Small intestine (tissue), 7 donors: ENCODE results near the gene TIMMDC1. TPM values are rescaled to one million over a fixed set of nuclear protein-coding genes. Genes with fewer than 3 reads are reported as not detected.

Experiments used
- DNase-seq, 2 donors: peaks; one replicate each; pipeline versions ENCODE4 v3.0.0 to v3.0.0-alpha.2; 2013
- FAIRE-seq: peaks from 2 replicates; lab custom pipeline; 2012; peaks lifted over from hg19 to GRCh38; lab: Jason Lieb, UNC
- H3K27ac ChIP-seq, 3 donors: one replicate each; pipeline ENCODE4 v1.5.1; 2013; ENCODE audit warnings: low read length in 2 of 3, mild to moderate bottlenecking in 2 of 3, control low read depth in 1 of 3, inconsistent platforms in 1 of 3, low read depth in 1 of 3, moderate library complexity in 1 of 3
- H3K27me3 ChIP-seq, 3 donors: one replicate each; pipeline ENCODE4 v1.6.1; 2013; ENCODE audit warnings: low read length in 3 of 3, inconsistent platforms in 1 of 3; ENCODE audit not compliant: control insufficient read depth in 3 of 3, insufficient read depth in 3 of 3
- H3K36me3 ChIP-seq, 3 donors: one replicate each; pipeline ENCODE4 v1.6.1; 2013; ENCODE audit warnings: low read length in 3 of 3, inconsistent platforms in 1 of 3, low read depth in 1 of 3, mild to moderate bottlenecking in 1 of 3, moderate library complexity in 1 of 3; ENCODE audit not compliant: control insufficient read depth in 3 of 3, insufficient read depth in 2 of 3
- H3K4me1 ChIP-seq, 3 donors: one replicate each; pipeline ENCODE4 v1.6.1; 2013; ENCODE audit warnings: low read length in 2 of 3, inconsistent platforms in 1 of 3, low read depth in 1 of 3, mild to moderate bottlenecking in 1 of 3, moderate library complexity in 1 of 3; ENCODE audit not compliant: control insufficient read depth in 3 of 3, insufficient read depth in 2 of 3
- H3K4me3 ChIP-seq, 3 donors: one replicate each; pipeline ENCODE4 v1.5.1; 2013; ENCODE audit warnings: low read length in 3 of 3, control low read depth in 1 of 3, inconsistent platforms in 1 of 3, low read depth in 1 of 3, mild to moderate bottlenecking in 1 of 3, moderate library complexity in 1 of 3
- H3K9me3 ChIP-seq, 2 donors: one replicate each; pipeline ENCODE4 v1.6.1; 2013; ENCODE audit warnings: low read depth in 1 of 2, low read length in 1 of 2; ENCODE audit not compliant: control insufficient read depth in 2 of 2, insufficient read depth in 1 of 2
- WGBS, 3 donors: extraction: QIAGEN DNeasy Blood & Tissue Kit; methylation state at CpG; one replicate each; pipeline ENCODE4 v1.1.7; 2013; 5-methylcytosine and 5-hydroxymethylcytosine counted together
- polyA plus RNA-seq, 4 donors: library from polyadenylated mRNA; stranded (reverse) in 3 of 4; unstranded in 1 of 4; fragments of 200-250 nt in 3 of 4; fragments of 120-200 nt in 1 of 4; gene quantifications; one replicate each; pipeline versions ENCODE4 v1.2.1 to v1.2.3, GENCODE V29; 2013
- donor health status: healthy with polysubstance abuse.
- donor health status: control.
- donor health status: control.
- donor health status: Bipolar disorder and iron deficiency.
- donor health status: healthy.

TIMMDC1 gene
- polyA plus RNA-seq, 4 donors = 42.7 to 76.7 (median 61.8) TPM

- FAIRE-seq = no peak
These were observed 28.7 kb upstream of the TIMMDC1 start for GRCh38 chr3:119469418-119470189.

GRCh38 chr3:119470866-119471265 lies 27.5 kb upstream of the TIMMDC1 start:
- Histone ChIP-seq H3K36me3 (peaks cover 2 to 18% (median 5%) of the 10 kb centered on the region in 3 donors), H3K27me3 (no peaks in the 10 kb centered on the region), H3K27ac (peak overlapping the region in 2 of 3 donors; percentile 54 to 75), H3K4me3 (peak overlapping the region in 1 of 3 donors; percentile 3), H3K9me3 (no peaks in the 10 kb centered on the region), H3K4me1 (peaks cover 6 to 20% (median 8%) of the 10 kb centered on the region in 3 donors)
- DNase-seq (peak; percentile 48 to 91), FAIRE-seq (no peak)
- whole genome bisulfite sequencing, 3 donors = 25 to 75% (median 41%) methylated on average over 6 of the region's 6 CpGs

More at GRCh38 chr3:119469418-119470189, 28.7 kb upstream of the TIMMDC1 start:
- Histone ChIP-seq H3K9me3 (no peaks in the 10 kb centered on the region), H3K27me3 (no peaks in the 10 kb centered on the region), H3K4me3 (peak overlapping the region; percentile 79 to 95 (median 86)), H3K27ac (peak overlapping the region in 2 of 3 donors; percentile 33 to 91), H3K36me3 (peaks cover 2 to 12% (median 5%) of the 10 kb centered on the region in 3 donors), H3K4me1 (peaks cover 6 to 20% (median 8%) of the 10 kb centered on the region in 3 donors)
- DNase-seq = no peak
- WGBS, 3 donors = 10 to 15% (median 14%) methylated on average over 16 of the region's 16 CpGs

GRCh38 chr3:119481079-119481478 lies 17.3 kb upstream of the TIMMDC1 start:
- no peak for DNase-seq
- Histone ChIP-seq H3K27ac (no peak overlapping the region), H3K4me3 (no peak overlapping the region), H3K36me3 (peaks cover 5 to 11% (median 10%) of the 10 kb centered on the region in 3 donors), H3K27me3 (no peaks in the 10 kb centered on the region), H3K4me1 (no peaks in the 10 kb centered on the region), H3K9me3 (no peaks in the 10 kb centered on the region)
- FAIRE-seq = no peak
- 90 to 96% (median 91%) methylated on average over 2 of the region's 2 CpGs for WGBS, 3 donors

GRCh38 chr3:119483101-119483500 lies 15.2 kb upstream of the TIMMDC1 start:
- 89 to 94% (median 92%) methylated on average over 1 of the region's 1 CpG for WGBS, 3 donors
- no peak overlapping the region for H3K4me3 ChIP-seq
- no peaks in the 10 kb centered on the region for H3K4me1 ChIP-seq
- no peak overlapping the region for H3K27ac ChIP-seq
- DNase-seq (no peak), FAIRE-seq (no peak)
- H3K36me3 ChIP-seq = peaks cover 4 to 20% (median 6%) of the 10 kb centered on the region in 3 donors
- H3K27me3 ChIP-seq = no peaks in the 10 kb centered on the region
- H3K9me3 ChIP-seq = no peaks in the 10 kb centered on the region

GRCh38 chr3:119485563-119485962 lies 12.8 kb upstream of the TIMMDC1 start:
- H3K36me3 ChIP-seq = peaks cover 5 to 29% (median 6%) of the 10 kb centered on the region in 3 donors
- DNase-seq (no peak), FAIRE-seq (no peak)
- H3K9me3 ChIP-seq = no peaks in the 10 kb centered on the region
- WGBS, 3 donors = 95 to 100% (median 97%) methylated on average over 2 of the region's 2 CpGs
- no peak overlapping the region for H3K4me3 ChIP-seq
- no peak overlapping the region for H3K27ac ChIP-seq
- no peaks in the 10 kb centered on the region for H3K27me3 ChIP-seq
- H3K4me1 ChIP-seq = no peaks in the 10 kb centered on the region

- FAIRE-seq (no peak), DNase-seq (no peak)
- Histone ChIP-seq H3K4me1 (no peaks in the 10 kb centered on the region), H3K36me3 (peaks cover 4 to 26% (median 7%) of the 10 kb centered on the region in 3 donors), H3K27me3 (no peaks in the 10 kb centered on the region), H3K27ac (no peak overlapping the region), H3K9me3 (no peaks in the 10 kb centered on the region), H3K4me3 (no peak overlapping the region)
- WGBS, 3 donors = 91 to 95% (median 95%) methylated on average over 2 of the region's 2 CpGs
These were observed 8.2 kb upstream of the TIMMDC1 start for GRCh38 chr3:119490153-119490552.

- no peak for FAIRE-seq
- 93 to 100% (median 94%) methylated on average over 2 of the region's 2 CpGs for WGBS, 3 donors
- Histone ChIP-seq H3K4me3 (no peak overlapping the region), H3K36me3 (peaks cover 2 to 12% (median 7%) of the 10 kb centered on the region in 3 donors), H3K27me3 (no peaks in the 10 kb centered on the region), H3K4me1 (no peaks in the 10 kb centered on the region), H3K9me3 (no peaks in the 10 kb centered on the region), H3K27ac (no peak overlapping the region)
- no peak for DNase-seq
These were observed 6.2 kb upstream of the TIMMDC1 start for GRCh38 chr3:119492128-119492527.

GRCh38 chr3:119492810-119493209 lies 5.5 kb upstream of the TIMMDC1 start:
- WGBS, 3 donors = 81 to 88% (median 81%) methylated on average over 3 of the region's 3 CpGs
- peaks cover 2 to 9% (median 7%) of the 10 kb centered on the region in 3 donors for H3K36me3 ChIP-seq
- no peak overlapping the region for H3K27ac ChIP-seq
- DNase-seq (no peak), FAIRE-seq (no peak)
- no peak overlapping the region for H3K4me3 ChIP-seq
- no peaks in the 10 kb centered on the region for H3K4me1 ChIP-seq
- no peaks in the 10 kb centered on the region for H3K27me3 ChIP-seq
- no peaks in the 10 kb centered on the region for H3K9me3 ChIP-seq
